IPS DF 6.9 (cell line): ENCODE results near the gene PIK3C2A.

ENCODE experiments used
- DNase-seq: peaks from one replicate; pipeline ENCODE4 v3.0.0-alpha.2; 2013; ENCODE audit warnings: low read depth, low spot score
- H3K27ac ChIP-seq: one replicate; pipeline ENCODE4 v1.5.1; 2013; ENCODE audit warnings: low read length, control low read depth
- H3K27me3 ChIP-seq: 2 replicates; pipeline ENCODE4 v1.6.1; 2013; ENCODE audit warnings: mild to moderate bottlenecking, low read length; ENCODE audit not compliant: control insufficient read depth, insufficient read depth
- H3K36me3 ChIP-seq: 2 replicates; pipeline ENCODE4 v1.6.1; 2013; ENCODE audit warnings: low read length; ENCODE audit not compliant: control insufficient read depth, insufficient read depth
- H3K4me1 ChIP-seq: 2 replicates; pipeline ENCODE4 v1.6.1; 2013; ENCODE audit warnings: low read length; ENCODE audit not compliant: control insufficient read depth, insufficient read depth
- H3K4me3 ChIP-seq: 2 replicates; pipeline ENCODE4 v1.5.1; 2013; ENCODE audit warnings: mild to moderate bottlenecking, low read length
- H3K9me3 ChIP-seq: 2 replicates; pipeline ENCODE4 v1.6.1; 2013; ENCODE audit warnings: low read length, inconsistent platforms; ENCODE audit not compliant: control insufficient read depth, insufficient read depth
- WGBS: extraction: QIAGEN DNeasy Blood & Tissue Kit; methylation state at CpG from one replicate; pipeline ENCODE4 v1.1.7; 2013; ENCODE audit warnings: mixed read lengths, missing lambda C conversion rate; ENCODE audit not compliant: insufficient read length, insufficient coverage; 5-methylcytosine and 5-hydroxymethylcytosine counted together

Gene PIK3C2A

DNA sequence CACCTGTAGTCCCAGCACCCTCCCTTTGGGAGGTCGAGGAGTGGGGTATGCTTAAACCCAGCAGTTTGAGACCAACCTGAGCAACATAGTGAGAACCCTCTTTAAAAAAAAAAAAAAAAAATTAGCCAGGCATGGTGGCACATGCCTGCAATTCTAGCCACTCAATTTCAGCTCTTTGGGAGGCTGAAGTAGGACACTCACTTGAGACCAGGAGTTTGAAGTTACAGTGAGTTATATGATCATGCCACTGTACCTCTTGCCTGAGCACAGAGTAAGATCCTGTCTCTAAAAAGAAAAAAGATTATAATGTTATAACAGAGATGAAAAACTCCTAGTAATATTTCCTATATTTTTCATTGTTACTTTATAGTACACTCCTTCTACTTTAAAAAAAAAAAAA lies 23.9 kb downstream of the PIK3C2A start:
- no peaks in the 10 kb centered on the region for H3K27me3 ChIP-seq
- no peaks in the 10 kb centered on the region for H3K4me1 ChIP-seq
- no peak overlapping the region for H3K4me3 ChIP-seq
- H3K27ac ChIP-seq = no peak overlapping the region
- H3K9me3 ChIP-seq = no peaks in the 10 kb centered on the region
- H3K36me3 ChIP-seq = no peaks in the 10 kb centered on the region
- DNase-seq = no peak
- WGBS = no CpG with 5 or more reads among the region's 1 CpG

DNA sequence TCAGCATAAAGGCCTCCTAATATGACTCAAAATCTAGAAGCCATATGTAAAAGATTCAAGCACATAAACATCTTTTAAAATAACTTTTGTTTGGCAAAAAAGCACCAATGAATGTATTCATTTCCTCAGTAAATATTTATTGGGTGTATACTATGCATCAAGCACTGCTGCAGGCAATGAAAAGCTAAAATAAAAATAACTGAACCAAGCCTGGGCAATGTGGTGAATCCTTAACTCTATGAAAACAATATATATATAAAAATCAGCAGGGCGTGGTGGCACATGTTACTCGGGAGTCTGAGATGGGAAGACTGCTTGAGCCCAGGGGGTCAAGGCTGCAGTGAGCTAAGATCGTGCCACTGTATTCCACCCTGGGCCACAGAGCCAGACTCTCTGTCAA lies 27.8 kb downstream of the PIK3C2A start:
- Histone ChIP-seq H3K27ac (no peak overlapping the region), H3K4me3 (no peak overlapping the region), H3K9me3 (no peaks in the 10 kb centered on the region), H3K4me1 (no peaks in the 10 kb centered on the region), H3K27me3 (no peaks in the 10 kb centered on the region), H3K36me3 (no peaks in the 10 kb centered on the region)
- no CpG with 5 or more reads among the region's 3 CpGs for WGBS
- DNase-seq = no peak

DNA sequence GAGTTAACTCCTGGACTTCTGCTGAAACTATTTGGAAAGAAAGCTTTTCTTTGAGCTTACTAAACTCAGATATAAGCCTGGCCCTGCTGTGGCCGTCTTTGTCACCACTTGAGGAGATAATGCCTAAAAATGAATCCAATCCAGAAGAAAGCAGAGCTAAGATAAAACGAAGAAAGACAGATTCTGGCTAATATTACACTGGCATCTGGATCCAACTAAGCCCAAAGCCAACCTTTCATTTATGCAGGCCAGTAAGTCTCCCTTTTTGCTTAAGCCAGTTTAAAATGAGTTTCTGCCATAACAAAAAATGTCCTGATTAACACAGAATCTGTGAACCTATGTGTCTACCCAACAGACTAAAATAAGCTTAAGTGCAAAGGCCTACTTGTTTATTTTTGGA lies 34.5 kb downstream of the PIK3C2A start:
- Histone ChIP-seq H3K36me3 (peaks cover 3% of the 10 kb centered on the region; the same call in 1 of the 2 replicates), H3K27me3 (no peaks in the 10 kb centered on the region), H3K9me3 (no peaks in the 10 kb centered on the region), H3K4me3 (no peak overlapping the region), H3K27ac (no peak overlapping the region), H3K4me1 (no peaks in the 10 kb centered on the region; the same call in none of the 2 replicates)
- DNase-seq = no peak
- no CpG with 5 or more reads among the region's 2 CpGs for WGBS

DNA sequence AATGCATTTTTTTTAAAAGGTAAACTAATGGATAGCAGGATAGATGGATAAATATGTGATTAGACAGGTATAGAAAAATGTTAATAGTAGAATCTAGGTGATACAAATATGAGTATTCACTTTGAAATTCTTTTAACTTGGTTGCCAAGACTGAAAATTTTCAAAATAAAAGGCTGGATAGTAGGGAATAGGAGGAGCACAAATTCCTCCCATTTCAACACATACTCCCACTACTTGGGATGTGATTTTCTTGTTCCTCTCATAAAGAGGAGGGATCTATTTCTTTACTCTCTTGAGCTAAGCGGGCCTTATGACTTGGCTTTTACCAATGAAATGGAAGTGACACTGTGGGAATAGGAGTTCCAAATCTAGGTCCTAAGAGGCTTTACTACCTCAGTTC lies 35.9 kb downstream of the PIK3C2A start:
- Histone ChIP-seq H3K27ac (no peak overlapping the region), H3K4me3 (no peak overlapping the region), H3K27me3 (no peaks in the 10 kb centered on the region), H3K36me3 (peaks cover 3% of the 10 kb centered on the region; the same call in 1 of the 2 replicates), H3K9me3 (no peaks in the 10 kb centered on the region), H3K4me1 (no peaks in the 10 kb centered on the region; the same call in none of the 2 replicates)
- DNase-seq = no peak
- WGBS = no CpG with 5 or more reads among the region's 1 CpG

DNA sequence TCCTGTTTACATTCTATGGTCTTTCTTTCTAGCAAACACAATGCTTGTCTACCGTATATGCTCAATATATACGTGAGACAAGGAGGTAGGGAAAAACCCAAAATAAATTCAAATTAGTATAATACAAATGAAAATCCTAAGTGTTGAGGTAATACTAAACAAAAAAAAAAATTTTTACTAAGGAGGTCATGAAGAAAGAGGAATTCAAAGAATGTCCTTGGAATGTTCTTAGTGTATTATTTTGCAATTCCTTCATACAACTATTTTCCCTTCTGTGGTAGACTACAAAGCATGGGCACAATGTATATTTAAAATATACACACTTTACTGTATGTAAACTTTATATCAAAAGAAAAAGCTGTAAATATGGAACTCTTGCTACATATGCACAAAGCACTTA lies 36.4 kb downstream of the PIK3C2A start:
- Histone ChIP-seq H3K4me3 (no peak overlapping the region), H3K36me3 (peaks cover 3% of the 10 kb centered on the region; the same call in 1 of the 2 replicates), H3K27me3 (no peaks in the 10 kb centered on the region), H3K9me3 (no peaks in the 10 kb centered on the region), H3K4me1 (no peaks in the 10 kb centered on the region; the same call in none of the 2 replicates), H3K27ac (no peak overlapping the region)
- no CpG with 5 or more reads among the region's 2 CpGs for WGBS
- no peak for DNase-seq

DNA sequence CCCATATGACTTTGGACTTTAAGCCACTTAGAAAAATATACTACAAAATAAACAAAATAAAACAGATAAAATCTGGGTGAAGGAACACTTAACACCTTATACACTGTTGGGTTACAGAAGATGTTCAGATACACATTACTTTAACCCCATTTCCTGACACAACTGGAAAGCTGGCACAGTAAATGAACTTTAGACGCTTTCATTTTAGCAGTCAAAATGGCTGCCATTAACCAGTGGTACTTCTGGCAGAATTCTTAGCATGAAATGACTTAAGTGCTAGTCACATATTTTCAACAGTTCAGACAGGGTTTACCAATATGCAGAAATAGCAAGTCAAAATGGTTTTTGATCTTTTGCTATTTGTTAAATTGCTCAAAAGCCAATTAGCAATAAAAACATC lies 37.9 kb downstream of the PIK3C2A start:
- Histone ChIP-seq H3K4me3 (no peak overlapping the region), H3K27me3 (no peaks in the 10 kb centered on the region), H3K27ac (no peak overlapping the region), H3K4me1 (no peaks in the 10 kb centered on the region; the same call in none of the 2 replicates), H3K9me3 (no peaks in the 10 kb centered on the region), H3K36me3 (peaks cover 3% of the 10 kb centered on the region; the same call in 1 of the 2 replicates)
- no CpG with 5 or more reads among the region's 1 CpG for WGBS
- no peak for DNase-seq

DNA sequence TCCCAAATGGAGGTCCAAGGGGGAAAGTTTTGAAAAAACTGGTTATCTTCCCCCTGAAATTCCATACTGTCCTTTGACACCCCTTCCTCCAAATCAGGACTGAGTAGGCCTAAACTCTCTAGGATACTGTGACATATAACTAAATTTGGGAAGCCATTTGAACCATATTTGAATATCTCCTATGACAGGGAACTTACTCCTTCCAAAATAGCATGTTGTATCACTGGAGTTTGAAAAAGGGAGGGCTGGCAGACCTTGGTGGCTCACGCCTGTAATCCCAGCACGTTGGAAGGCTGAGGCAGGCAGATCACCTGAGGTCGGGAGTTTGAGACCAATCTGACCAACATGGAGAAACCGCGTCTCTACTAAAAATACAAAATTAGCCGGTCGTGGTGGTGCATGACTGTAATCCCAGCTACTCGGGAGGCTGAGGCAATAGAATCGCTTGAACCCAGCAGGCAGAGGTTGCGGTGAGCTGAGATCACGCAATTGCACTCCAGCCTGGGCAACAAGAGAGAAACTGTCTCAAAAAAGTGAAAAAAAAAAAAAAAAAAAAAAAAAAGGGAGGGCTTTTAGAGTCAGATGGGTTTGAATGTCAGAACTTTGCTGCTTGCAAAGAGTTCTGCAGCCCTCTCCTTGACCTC lies 42.4 kb downstream of the PIK3C2A start:
- no peak for DNase-seq
- no peaks in the 10 kb centered on the region for H3K27me3 ChIP-seq
- no peaks in the 10 kb centered on the region for H3K4me1 ChIP-seq
- no peaks in the 10 kb centered on the region for H3K9me3 ChIP-seq
- no peak overlapping the region for H3K4me3 ChIP-seq
- peaks cover 3% of the 10 kb centered on the region; the same call in 1 of the 2 replicates for H3K36me3 ChIP-seq
- H3K27ac ChIP-seq = no peak overlapping the region
- WGBS = no CpG with 5 or more reads among the region's 11 CpGs

DNA sequence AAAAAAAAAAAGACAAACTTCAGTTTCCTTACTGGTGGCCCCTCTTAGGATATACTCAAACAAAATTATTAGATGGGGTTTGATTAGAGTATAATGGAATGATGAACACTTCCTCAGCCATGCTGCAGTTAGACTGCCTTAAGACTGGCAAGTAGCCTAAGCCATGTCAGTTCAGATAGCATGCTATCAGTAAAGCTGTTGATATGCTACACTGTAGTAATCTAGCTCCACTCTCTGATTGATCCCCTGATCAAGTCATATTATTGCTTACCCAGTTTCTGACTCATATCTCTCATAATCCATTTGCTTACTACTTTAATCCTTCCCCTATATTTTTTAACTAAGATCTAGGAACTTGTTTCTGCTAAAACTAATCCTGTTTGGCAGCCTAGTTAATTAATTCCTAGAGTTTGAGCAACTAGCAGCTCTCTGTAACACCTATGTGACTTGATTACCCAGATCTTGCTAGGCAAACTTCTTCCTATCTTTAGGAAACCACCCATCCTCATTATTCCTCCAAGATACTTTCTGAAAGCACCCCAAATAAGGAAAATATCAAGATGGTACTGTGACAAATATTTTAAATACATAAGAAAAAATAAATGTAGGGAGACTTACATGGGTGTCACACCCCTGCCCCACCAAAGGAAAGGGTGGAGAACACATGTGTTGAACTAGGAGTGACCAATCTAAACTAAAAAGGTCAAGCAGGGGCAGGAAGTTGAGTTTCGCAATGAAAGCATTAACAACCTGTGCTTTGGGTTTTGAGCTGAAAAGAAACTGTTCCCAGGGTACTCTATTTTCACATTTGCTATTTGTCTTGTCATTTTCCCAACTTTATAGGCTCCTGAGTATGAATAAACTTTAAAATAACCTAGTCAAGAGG lies 43.2 kb downstream of the PIK3C2A start:
- Histone ChIP-seq H3K4me1 (no peaks in the 10 kb centered on the region), H3K9me3 (no peaks in the 10 kb centered on the region), H3K36me3 (peaks cover 3% of the 10 kb centered on the region; the same call in 1 of the 2 replicates), H3K4me3 (no peak overlapping the region), H3K27me3 (no peaks in the 10 kb centered on the region), H3K27ac (no peak overlapping the region)
- no peak for DNase-seq
- WGBS = no CpG with 5 or more reads among the region's 1 CpG

DNA sequence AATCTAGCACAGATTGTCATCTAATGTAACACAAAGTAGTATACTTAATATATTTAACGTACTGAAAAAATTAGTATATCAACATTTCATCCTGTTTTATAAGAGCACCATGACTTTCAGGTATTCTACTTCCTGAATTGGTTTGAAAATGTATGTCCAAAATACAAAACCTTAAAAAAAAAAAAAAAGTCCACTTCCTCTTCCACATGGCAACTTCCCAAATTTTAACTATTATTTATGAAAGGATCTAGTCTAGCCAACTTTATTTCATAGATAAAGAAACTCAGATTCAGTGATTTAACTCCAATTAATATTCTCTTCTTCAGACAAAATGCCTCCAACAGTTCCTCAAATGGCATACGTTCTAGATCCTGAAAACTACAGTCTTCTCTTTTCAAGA lies 44.0 kb downstream of the PIK3C2A start:
- no peak for DNase-seq
- Histone ChIP-seq H3K36me3 (peaks cover 2% of the 10 kb centered on the region; the same call in 1 of the 2 replicates), H3K4me3 (no peak overlapping the region), H3K4me1 (no peaks in the 10 kb centered on the region), H3K27ac (no peak overlapping the region), H3K9me3 (no peaks in the 10 kb centered on the region), H3K27me3 (no peaks in the 10 kb centered on the region)
- WGBS = no CpG with 5 or more reads among the region's 2 CpGs

DNA sequence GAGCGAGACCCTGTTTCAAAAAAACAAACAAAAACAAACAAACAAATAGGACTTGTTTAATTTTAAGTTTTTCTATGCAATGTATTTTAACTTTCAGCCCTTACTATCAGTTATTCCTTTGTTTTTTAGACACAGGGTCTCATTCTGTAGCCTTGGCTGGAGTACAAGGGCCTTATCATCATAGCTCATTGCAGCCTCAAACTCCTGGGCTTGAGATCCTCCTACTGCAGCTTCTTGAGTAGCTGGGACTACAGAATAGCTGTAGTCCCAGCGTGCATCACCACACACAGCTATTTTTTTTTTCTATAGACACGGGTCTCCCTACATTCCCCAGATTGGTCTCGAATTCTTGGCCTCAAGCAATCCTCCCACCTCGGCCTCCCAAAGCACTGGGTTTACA lies 44.5 kb downstream of the PIK3C2A start:
- DNase-seq = no peak
- Histone ChIP-seq H3K4me3 (no peak overlapping the region), H3K27me3 (no peaks in the 10 kb centered on the region), H3K36me3 (no peaks in the 10 kb centered on the region), H3K27ac (no peak overlapping the region), H3K9me3 (no peaks in the 10 kb centered on the region), H3K4me1 (no peaks in the 10 kb centered on the region)
- WGBS = no CpG with 5 or more reads among the region's 5 CpGs
